Sigmoid colon (tissue), 4 donors: ENCODE results near the gene MAEL.

Source experiments
- CTCF ChIP-seq, 4 experiments: fragments of 450-650 bp in 3 of 4; fragments of 200-600 bp in 1 of 4; IDR thresholded peaks; one replicate each; pipeline ENCODE4 v1.5.1; 2016 to 2019; ENCODE audit warnings: antibody characterized with exemption in 4 of 4, mild to moderate bottlenecking in 3 of 4, moderate library complexity in 2 of 4
- POLR2A ChIP-seq, 2 donors: fragments of 450-650 bp; IDR thresholded peaks; one replicate each; pipeline ENCODE4 v1.6.1; 2016; ENCODE audit warnings: antibody characterized with exemption in 2 of 2, mild to moderate bottlenecking in 2 of 2, moderate library complexity in 2 of 2
- POLR2AphosphoS5 ChIP-seq, 4 donors: sonication (generic); formaldehyde crosslinking; IDR thresholded peaks; one replicate each; pipeline ENCODE4 v1.6.1; 2017; ENCODE audit warnings: antibody characterized with exemption in 4 of 4

GRCh38 chr1:166944186-166944967, 44.7 kb upstream of the MAEL start:
- TF ChIP-seq CTCF (IDR thresholded peaks at IDR 0.05): no peak
- no peak for TF ChIP-seq POLR2A (IDR thresholded peaks at IDR 0.05)
- no peak for TF ChIP-seq POLR2AphosphoS5 (IDR thresholded peaks at IDR 0.05)
